Measurements from ENCODE around the gene CFD.
A peak's percentile ranks its signal among the peaks of the same experiment; 100 is the strongest.
"Not testable (repeated sequence)": the region's sequence is repeated elsewhere in the genome, so short reads cannot be mapped to it uniquely, and the experiment has no call there.

The CFD gene

DNA sequence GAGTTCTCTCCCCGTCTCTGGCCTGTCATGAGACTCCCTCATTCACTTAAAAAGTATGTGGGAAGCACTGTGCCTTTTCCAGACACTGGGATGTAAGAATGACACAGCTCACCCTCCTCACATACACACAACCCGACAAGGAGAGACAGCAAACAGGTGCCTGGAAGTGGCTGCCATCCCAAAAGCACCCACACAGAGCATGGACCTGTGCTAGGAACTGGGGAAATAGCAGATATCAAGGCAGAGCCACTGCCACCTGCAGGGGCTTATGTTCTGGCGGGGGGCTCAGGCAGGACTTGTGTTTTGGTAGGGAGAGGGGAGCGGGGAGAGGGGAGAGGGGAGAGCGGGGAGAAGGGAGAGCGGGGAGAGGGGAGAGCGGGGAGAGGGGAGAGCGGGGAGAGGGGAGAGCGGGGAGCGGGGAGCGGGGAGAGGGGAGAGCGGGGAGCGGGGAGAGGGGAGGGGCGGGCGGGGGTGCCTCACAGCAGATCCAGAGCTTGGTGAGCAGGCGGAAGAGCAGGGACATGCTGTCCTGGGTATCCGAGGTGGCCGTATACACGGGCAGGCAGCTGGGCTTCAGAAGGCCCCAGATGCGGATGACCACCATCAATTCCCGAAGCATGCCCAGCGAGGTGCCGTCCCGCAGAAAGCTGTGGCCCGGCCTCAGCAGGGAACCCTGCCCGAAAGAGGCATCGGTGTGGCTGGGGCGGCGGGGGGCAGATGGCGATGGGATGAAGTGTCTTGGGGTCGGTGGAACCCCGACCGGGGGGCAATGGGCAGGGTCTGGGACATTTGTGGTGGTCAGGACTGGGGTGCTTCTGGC is 12.2 kb downstream of the CFD start:
- FAIRE-seq (no peak), DNase-seq (ENCODE audit: low spot score) (no peak)

DNA sequence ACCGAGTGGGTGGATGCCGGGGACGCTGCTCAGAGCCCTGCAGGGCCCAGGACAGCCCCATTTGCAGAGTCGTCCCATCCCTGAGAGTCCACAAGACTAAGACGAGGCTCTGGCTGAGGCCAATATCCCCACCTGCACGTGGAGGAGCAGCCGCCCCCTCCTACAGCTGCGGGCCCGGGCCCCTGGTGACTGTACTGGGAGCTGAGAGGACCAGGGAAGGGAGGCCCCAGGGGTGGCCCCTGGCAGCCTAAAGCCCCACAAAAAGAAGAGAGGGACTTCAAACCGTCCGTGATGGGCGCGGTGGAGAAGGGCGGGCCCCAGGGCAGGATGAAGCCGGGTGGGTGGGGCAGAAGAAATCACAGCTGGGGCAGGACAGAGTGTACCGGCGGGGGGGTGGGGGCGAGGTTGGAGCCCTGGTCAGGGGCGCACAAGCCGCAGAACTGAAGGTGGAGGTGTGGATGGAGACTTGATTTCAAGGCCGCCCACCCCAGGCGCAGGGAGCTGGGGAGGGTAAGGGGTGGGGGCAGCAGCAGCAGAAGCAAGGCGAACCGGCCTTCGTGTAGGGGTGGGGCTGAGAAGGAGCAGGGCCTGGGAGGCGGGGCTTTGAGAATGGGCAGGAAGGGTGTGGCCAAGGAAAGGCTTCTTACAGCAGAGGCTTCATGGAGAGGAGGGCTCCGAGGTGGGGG is 12.9 kb downstream of the CFD start:
- DNase-seq (ENCODE audit: low spot score) (no peak), FAIRE-seq (no peak)

DNA sequence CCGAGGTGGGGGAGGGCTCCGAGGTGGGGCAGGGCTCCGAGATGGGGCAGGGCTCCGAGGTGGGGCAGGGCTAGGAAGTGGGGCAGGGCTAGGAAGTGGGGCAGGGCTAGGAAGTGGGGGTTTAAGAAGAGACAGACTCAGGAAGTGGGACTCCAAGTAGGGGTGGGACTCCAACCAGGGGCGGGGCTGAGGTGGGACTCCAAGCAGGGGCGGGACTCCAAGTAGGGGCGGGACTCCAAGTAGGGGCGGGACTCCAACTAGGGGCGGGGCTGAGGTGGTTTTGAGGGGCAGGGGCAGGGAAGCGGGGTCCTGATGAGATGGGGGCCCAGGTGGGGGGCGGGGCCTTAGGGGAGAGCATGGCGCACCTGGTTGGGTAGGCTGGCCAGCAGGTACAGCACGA is 13.6 kb downstream of the CFD start:
- DNase-seq (ENCODE audit: low spot score) (peak; percentile 24), FAIRE-seq (no peak)

DNA sequence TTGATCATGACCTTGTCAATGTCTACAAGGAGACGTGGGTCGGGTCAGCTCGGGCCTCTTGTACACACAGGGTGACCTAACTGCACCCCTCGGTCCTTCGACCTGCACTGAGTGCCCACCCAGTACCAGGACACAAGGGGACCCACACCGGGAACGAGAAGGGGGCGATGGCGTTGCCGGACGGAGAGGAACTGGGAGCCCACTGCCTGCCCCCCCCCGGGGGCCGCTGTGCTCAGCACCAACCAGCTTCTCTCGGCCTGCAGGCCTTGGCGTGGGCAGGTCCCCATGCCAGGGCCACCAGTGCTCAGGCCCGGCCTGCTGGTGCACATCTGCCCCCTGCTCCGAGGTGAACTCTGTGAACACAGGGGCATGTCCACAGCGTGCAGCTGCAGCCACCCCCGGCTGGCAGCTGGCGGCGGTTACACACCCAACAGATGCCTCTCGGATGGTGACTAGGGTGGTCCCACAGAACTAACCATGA is 14.1 kb downstream of the CFD start:
- FAIRE-seq (no peak), DNase-seq (ENCODE audit: low spot score) (no peak)

- no peak for FAIRE-seq
- DNase-seq (ENCODE audit: low spot score): no peak
Observed at GRCh38 chr19:875265-875879, 15.9 kb downstream of the CFD start.

- FAIRE-seq: no peak
- DNase-seq (ENCODE audit: low spot score): no peak
Observed at GRCh38 chr19:876089-876488, 16.6 kb downstream of the CFD start.

DNA sequence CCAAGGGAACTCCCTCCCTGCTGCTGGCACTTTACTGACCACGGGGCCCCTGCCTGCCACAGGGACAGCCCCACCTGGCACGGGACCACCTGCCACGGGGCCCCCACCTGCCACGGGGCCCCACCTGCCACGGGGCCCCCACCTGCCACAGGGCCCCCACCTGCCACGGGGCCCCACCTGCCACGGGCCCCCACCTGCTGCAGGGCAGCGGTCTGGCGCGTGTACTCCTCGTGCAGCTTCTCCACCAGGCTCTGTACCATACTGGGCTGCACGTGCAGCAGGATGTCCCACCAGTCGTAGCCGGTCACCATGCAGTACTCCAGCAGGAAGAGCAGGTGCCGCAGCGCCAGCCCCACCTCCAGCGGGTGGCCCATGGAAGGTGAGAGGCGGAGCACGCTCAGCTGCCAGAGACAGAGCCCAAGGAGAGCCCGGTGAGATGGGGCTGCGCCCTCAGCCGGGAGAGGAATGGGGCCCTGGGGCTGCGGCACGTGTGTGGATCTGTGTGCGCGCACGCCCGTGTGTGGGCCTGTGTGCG is 17.4 kb downstream of the CFD start:
- FAIRE-seq (no peak), DNase-seq (ENCODE audit: low spot score) (no peak)

GRCh38 chr19:877992-878660 is 18.7 kb downstream of the CFD start:
- not testable (repeated sequence) for FAIRE-seq; DNase-seq (ENCODE audit: low spot score)

DNA sequence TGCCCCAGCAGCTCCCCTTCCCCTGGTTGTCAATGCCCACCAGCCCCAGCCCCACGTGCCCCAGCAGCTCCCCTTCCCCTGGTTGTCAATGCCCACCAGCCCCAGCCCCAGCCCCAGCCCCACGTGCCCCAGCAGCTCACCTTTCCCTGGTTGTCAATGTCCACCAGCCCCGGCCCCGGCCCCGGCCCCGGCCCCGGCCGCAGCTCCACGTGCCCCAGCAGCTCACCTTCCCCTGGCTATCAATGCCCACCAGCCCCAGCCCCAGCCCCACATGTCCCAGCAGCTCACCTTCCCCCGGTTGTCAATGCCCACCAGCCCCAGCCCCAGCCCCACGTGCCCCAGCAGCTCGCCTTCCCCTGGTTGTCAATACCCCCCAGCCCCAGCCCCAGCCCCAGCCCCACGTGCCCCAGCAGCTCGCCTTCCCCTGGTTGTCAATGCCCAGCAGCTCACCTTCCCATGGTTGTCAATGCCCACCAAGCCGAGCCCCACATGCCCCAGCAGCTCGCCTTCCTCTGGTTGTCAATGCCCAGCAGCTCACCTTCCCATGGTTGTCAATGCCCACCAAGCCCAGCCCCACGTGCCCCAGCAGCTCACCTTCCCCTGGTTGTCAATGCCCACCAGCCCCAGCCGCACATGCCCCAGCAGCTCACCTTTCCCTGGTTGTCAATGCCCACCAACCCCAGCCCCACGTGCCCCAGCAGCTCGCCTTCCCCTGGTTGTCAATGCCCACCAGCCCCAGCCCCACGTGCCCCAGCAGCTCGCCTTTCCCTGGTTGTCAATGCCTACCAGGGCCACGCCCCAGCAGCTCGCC is 19.5 kb downstream of the CFD start:
- not testable (repeated sequence) for FAIRE-seq

DNA sequence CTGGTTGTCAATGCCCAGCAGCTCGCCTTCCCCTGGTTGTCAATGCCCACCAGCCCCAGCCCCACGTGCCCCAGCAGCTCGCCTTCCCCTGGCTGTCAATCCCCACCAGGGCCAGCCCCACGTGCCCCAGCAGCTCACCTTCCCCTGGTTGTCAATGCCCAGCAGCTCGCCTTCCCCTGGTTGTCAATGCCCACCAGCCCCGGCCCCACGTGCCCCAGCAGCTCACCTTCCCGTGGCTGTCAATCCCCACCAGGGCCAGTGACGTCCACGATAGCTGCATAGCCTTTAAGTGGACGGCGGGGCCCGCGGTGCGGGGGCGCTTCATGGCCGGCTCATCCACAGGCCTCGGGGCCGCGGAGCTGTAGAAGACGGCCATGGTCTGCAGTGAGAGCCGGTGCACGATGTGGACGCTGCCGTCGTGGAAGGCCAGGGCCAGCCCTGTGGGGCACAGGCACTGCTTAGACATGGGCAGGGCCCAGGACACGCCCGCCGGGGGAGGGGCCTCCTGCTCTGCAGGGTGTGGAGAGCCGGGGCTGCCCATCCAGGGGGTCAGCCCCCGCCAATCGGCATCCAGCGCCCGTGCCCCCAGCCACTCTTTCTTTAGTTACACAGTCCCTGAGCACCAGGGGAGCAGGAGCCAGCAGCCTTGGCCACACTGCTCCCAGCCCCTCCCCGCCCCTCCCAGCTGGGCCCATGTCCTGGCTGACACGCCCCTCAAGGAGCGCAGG is 20.4 kb downstream of the CFD start:
- DNase-seq (ENCODE audit: low spot score): no peak
- no peak for FAIRE-seq

More for the DNA sequence above, 19.5 kb downstream of the CFD start:
- DNase-seq (ENCODE audit: low spot score): not testable (repeated sequence)

GRCh38 chr19:881385-882071 is 22.1 kb downstream of the CFD start:
- no peak for FAIRE-seq
- DNase-seq (ENCODE audit: low spot score): no peak

DNA sequence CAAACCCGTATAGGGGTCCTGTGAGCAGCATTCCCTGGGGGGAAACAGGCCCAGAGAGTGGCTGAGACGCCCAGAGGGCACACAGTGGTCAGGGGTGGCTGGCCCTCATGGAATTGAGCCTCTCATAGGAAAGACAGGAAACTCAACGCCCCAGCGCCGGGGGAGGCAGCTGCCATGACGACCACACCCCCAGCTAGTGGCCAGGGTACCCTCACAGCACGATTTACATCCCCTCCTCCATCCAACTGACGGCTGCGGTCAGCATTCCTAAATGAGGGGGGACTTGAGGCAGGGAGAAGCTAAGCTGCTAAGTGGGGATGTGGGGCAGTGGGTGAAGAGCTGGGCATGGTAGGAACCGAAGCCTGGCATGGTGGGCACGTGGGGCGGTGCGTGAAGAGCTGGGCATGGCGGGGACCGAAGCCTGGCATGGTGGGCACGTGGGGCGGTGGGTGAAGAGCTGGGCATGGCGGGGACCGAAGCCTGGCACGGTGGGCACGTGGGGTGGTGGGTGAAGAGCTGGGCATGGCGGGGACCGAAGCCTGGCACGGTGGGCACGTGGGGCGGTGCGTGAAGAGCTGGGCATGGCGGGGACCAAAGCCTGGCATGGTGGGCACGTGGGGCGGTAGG is 23.5 kb downstream of the CFD start:
- no peak for FAIRE-seq
- DNase-seq (ENCODE audit: low spot score): no peak

GRCh38 chr19:883661-884211 is 24.3 kb downstream of the CFD start:
- DNase-seq (ENCODE audit: low spot score) (no peak), FAIRE-seq (no peak)

DNA sequence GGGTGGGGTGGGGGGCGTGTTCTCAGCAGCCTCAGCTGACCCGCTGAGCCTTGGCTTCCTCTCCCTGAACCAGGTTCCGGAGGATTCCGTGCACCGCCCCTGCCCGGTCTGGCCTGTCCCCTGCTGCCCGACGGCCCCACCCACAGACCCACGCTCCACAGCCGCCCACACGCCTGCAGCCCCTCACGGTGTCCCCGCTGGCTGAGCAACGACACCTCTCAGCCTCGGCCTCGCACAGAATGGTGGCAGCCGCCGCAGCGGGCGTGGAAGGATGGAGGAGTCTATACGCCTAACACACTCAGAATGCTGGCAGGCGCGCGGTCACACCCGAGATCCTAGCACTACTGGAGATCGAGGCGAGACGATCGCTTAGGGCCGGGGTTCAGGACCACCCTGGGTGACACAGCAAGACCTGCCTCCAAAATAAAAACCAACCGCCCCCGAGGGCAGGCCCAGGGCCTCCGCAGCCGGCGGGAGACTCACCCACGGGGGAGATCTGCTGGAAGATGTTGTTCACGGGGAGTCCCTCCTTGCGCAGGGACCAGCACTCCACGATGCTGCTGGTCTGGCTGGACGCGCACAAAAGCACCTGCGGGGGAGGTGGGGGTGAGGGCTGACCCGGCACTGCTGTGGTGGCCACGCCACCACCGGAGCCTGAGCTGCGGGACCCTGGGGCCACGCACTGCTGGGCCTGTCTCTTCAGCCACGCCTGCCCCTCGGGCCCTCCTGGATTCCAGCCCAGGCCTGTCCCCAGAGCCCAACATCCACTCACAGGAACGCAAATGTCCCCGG is 25.2 kb downstream of the CFD start:
- no peak for FAIRE-seq
- no peak for DNase-seq (ENCODE audit: low spot score)

- DNase-seq (ENCODE audit: low spot score) (no peak), FAIRE-seq (no peak)
Observed at GRCh38 chr19:885536-886224, 26.2 kb downstream of the CFD start.

GRCh38 chr19:887072-887471 is 27.6 kb downstream of the CFD start:
- no peak for FAIRE-seq
- peak; percentile 49 for DNase-seq (ENCODE audit: low spot score)

- DNase-seq (ENCODE audit: low spot score): no peak
- FAIRE-seq: no peak
Observed at GRCh38 chr19:887599-887998, 28.1 kb downstream of the CFD start.

Measured in RCC 7860 (cell line).